ENCODE results near the gene CMTR1.

- no peak for TF ChIP-seq CTCF (IDR thresholded peaks at IDR 0.05)
- TF ChIP-seq POLR2A (IDR thresholded peaks at IDR 0.05): no peak
Observed at GRCh38 chr6:37496951-37497885, 64.2 kb downstream of the CMTR1 start.
